ENCODE measurements around the gene AP4E1. TPM values are rescaled to one million over a fixed set of nuclear protein-coding genes. Genes with fewer than 3 reads are reported as not detected.
A peak's percentile ranks its signal among the peaks of the same experiment; 100 is the strongest.

AP4E1 gene
- total and polyA plus RNA-seq, 2 donors (not counting 3 experiments of a cell fraction or from before 2014, with no cell fraction given): 1.6 to 9.8 TPM

- H3K9me1 ChIP-seq (replicated peaks; ENCODE audit: control insufficient read depth, extremely low read depth, insufficient read depth, low read length): no peaks in the 10 kb centered on the region
- no peaks in the 10 kb centered on the region for H3K27me3 ChIP-seq (ENCODE audit: control insufficient read depth in 2 of 2, insufficient read depth in 2 of 2, low read length in 2 of 2)
- dilution Hi-C loops (cut with MboI; ENCODE audit: extremely low pct_ligation_motif_present, low sequenced_read_pairs): no loop called here
- FAIRE-seq (no peak), DNase-seq (ENCODE audit: low read depth, low spot score) (no peak)
- ChIA-PET POLR2A (no interaction called here), CTCF (interaction anchor here (0.5 to 1.0 kb wide), 3 partner anchors 29 to 168 kb away, joined by 3 read pairs; partner anchors contain the start of gene AP4E1)
- H2AFZ ChIP-seq (ENCODE audit: low read depth, low read length): peak overlapping the region; percentile 77
- intact Hi-C loops (cut with micrococcal nuclease): loop anchor here (10.0 kb wide), 1 partner anchor 385 kb away; no protein-coding TSS in a partner anchor
- H3K4me2 ChIP-seq (ENCODE audit: insufficient read depth, low read length): no peak overlapping the region
- H3K4me3 ChIP-seq (replicated peaks in 1 of 3; ENCODE audit: insufficient read depth in 1 of 3, low read depth in 1 of 3, low read length in 3 of 3): no peak overlapping the region
- no peak overlapping the region for H3K27ac ChIP-seq (ENCODE audit: insufficient read depth, low read depth, low read length)
- BruUV-seq (replicated peaks): no TSS peak
- H3K4me1 ChIP-seq (ENCODE audit: control insufficient read depth, extremely low read depth, insufficient read depth, low read length): peaks cover 26% of the 10 kb centered on the region
- H3K9ac ChIP-seq (replicated peaks; ENCODE audit: extremely low read depth, insufficient read depth, low read length): no peak overlapping the region
- no peaks in the 10 kb centered on the region for H4K20me1 ChIP-seq (replicated peaks; ENCODE audit: control insufficient read depth, extremely low read depth, insufficient read depth, low read length)
- H3K36me3 ChIP-seq (ENCODE audit: control insufficient read depth in 2 of 2, extremely low read depth in 1 of 2, insufficient read depth in 2 of 2, low read length in 2 of 2): no peaks in the 10 kb centered on the region
- H3K79me2 ChIP-seq (ENCODE audit: control insufficient read depth, insufficient read depth, low read length): no peaks in the 10 kb centered on the region
- no peak for TF ChIP-seq POLR2A (IDR thresholded peaks at IDR 0.05; ENCODE audit: low read depth, low read length)
- no peak for TF ChIP-seq CTCF (IDR thresholded peaks at IDR 0.05; ENCODE audit: extremely low read depth in 1 of 2, insufficient read depth in 1 of 2, low read depth in 1 of 2, low read length in 2 of 2)
- no peak for TF ChIP-seq FOS (IDR thresholded peaks at IDR 0.05; ENCODE audit: borderline replicate concordance, insufficient read depth, low read length)
- no peak for TF ChIP-seq MYC (IDR thresholded peaks at IDR 0.05; ENCODE audit: low read depth, low read length)
- no peak for TF ChIP-seq MAX (IDR thresholded peaks at IDR 0.05; ENCODE audit: insufficient read depth, insufficient read length)
- TF ChIP-seq GATA2 (IDR thresholded peaks at IDR 0.05; ENCODE audit: insufficient read depth, insufficient read length, low read depth, low read length): no peak
- no peak for TF ChIP-seq POLR2AphosphoS5 (IDR thresholded peaks at IDR 0.05; ENCODE audit: insufficient read depth, low read depth, low read length)
- TF ChIP-seq JUN (IDR thresholded peaks at IDR 0.05; ENCODE audit: borderline replicate concordance, insufficient read depth, insufficient read length, low read depth): no peak
- TF ChIP-seq EZH2 (IDR thresholded peaks at IDR 0.05; ENCODE audit: borderline replicate concordance, low read depth, low read length, severe bottlenecking): no peak
- H3K9me3 ChIP-seq (replicated peaks; ENCODE audit: control insufficient read depth, insufficient read depth, low read length): no peaks in the 10 kb centered on the region
These were observed 28.3 kb upstream of the AP4E1 start for GRCh38 chr15:50880206-50880605.

Data from endothelial cell of umbilical vein (primary cell).